ENCODE data around the gene STARD7.

Gene STARD7

GRCh38 chr2:96137321-96138178, 71.1 kb downstream of the STARD7 start:
- no peak overlapping the region for H3K27ac ChIP-seq (ENCODE audit: poor library complexity, severe bottlenecking)
- H3K9me3 ChIP-seq (ENCODE audit: severe bottlenecking) = no peaks in the 10 kb centered on the region
- no peaks in the 10 kb centered on the region for H3K36me3 ChIP-seq (ENCODE audit: low read depth)
- DNase-seq (ENCODE audit: low spot score) (no peak), ATAC-seq (ENCODE audit: low read depth) (no peak)
- H3K27me3 ChIP-seq (ENCODE audit: insufficient read depth, poor library complexity, severe bottlenecking) = no peaks in the 10 kb centered on the region
- TF ChIP-seq, protein P1, sequence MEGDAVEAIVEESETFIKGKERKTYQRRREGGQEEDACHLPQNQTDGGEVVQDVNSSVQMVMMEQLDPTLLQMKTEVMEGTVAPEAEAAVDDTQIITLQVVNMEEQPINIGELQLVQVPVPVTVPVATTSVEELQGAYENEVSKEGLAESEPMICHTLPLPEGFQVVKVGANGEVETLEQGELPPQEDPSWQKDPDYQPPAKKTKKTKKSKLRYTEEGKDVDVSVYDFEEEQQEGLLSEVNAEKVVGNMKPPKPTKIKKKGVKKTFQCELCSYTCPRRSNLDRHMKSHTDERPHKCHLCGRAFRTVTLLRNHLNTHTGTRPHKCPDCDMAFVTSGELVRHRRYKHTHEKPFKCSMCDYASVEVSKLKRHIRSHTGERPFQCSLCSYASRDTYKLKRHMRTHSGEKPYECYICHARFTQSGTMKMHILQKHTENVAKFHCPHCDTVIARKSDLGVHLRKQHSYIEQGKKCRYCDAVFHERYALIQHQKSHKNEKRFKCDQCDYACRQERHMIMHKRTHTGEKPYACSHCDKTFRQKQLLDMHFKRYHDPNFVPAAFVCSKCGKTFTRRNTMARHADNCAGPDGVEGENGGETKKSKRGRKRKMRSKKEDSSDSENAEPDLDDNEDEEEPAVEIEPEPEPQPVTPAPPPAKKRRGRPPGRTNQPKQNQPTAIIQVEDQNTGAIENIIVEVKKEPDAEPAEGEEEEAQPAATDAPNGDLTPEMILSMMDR (IDR thresholded peaks at IDR 0.05; ENCODE audit: poor library complexity, severe bottlenecking) = no peak
- no peak overlapping the region for H3K4me3 ChIP-seq (ENCODE audit: severe bottlenecking)
- H3K4me1 ChIP-seq (ENCODE audit: insufficient read depth, poor library complexity, severe bottlenecking) = no peaks in the 10 kb centered on the region

DNA sequence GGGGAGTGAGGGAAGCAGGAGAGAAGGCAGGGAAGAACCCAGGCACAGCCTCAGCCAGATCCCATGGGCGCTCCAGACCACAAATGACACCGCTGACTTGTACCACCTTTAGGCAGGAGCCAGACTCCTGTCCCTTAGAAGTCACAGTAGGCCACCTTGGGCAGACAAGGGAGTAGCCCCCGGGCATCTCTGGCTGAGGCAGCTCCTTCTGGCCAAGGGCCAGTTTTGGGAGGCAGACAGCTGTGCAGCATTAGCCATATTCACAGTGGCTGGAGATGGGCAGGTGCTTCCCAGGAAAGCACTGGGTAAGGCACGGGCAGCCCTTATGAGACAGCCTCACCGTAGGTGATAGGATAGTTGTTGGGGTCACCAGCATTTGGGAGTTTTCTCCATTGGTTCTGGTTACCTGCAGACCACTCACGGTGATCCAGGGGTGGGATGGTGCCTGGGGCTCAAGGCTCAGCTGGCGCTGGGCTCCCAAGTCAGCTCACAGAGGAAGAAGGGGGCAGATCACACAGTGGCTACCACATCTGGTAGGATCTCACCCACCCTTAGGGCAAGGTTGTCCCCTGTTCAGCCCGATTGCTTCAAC, 72.4 kb downstream of the STARD7 start:
- DNase-seq (ENCODE audit: low spot score) (no peak), ATAC-seq (ENCODE audit: low read depth) (no peak)
- Histone ChIP-seq H3K36me3 (ENCODE audit: low read depth) (no peaks in the 10 kb centered on the region), H3K27me3 (ENCODE audit: insufficient read depth, poor library complexity, severe bottlenecking) (no peaks in the 10 kb centered on the region), H3K9me3 (ENCODE audit: severe bottlenecking) (no peaks in the 10 kb centered on the region), H3K27ac (ENCODE audit: poor library complexity, severe bottlenecking) (no peak overlapping the region), H3K4me1 (ENCODE audit: insufficient read depth, poor library complexity, severe bottlenecking) (no peaks in the 10 kb centered on the region), H3K4me3 (ENCODE audit: severe bottlenecking) (no peak overlapping the region)
- TF ChIP-seq, protein P1 (IDR thresholded peaks at IDR 0.05; ENCODE audit: poor library complexity, severe bottlenecking) = no peak

DNA sequence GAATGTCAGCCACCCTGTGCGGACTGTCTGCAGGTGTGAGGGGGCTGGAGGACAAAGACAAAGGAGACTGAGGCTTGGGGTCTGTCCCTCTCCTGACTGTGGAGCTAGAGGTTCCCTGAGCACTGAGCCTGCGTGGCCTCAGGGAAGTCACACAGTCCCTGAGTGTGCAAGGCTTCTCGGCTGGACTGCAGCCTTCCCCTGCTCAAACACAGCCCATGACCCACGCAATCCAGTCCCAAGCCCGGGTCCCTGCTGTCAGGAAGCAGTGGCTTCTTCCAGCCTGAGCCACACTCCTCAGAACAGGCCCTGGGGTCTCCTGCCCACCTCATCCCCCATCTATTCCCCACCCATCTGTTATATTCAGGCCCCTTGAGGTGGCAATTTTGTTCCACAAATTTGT, 73.0 kb downstream of the STARD7 start:
- ATAC-seq (ENCODE audit: low read depth) = no peak
- no peak for DNase-seq (ENCODE audit: low spot score)
- Histone ChIP-seq H3K4me3 (ENCODE audit: severe bottlenecking) (no peak overlapping the region), H3K9me3 (ENCODE audit: severe bottlenecking) (no peaks in the 10 kb centered on the region), H3K27ac (ENCODE audit: poor library complexity, severe bottlenecking) (no peak overlapping the region), H3K4me1 (ENCODE audit: insufficient read depth, poor library complexity, severe bottlenecking) (no peaks in the 10 kb centered on the region), H3K27me3 (ENCODE audit: insufficient read depth, poor library complexity, severe bottlenecking) (no peaks in the 10 kb centered on the region), H3K36me3 (ENCODE audit: low read depth) (no peaks in the 10 kb centered on the region)
- TF ChIP-seq, protein P1 (IDR thresholded peaks at IDR 0.05; ENCODE audit: poor library complexity, severe bottlenecking) = no peak

GRCh38 chr2:96135171-96135570, 73.5 kb downstream of the STARD7 start:
- H3K27ac ChIP-seq (ENCODE audit: poor library complexity, severe bottlenecking) = no peak overlapping the region
- TF ChIP-seq, protein P1 (IDR thresholded peaks at IDR 0.05; ENCODE audit: poor library complexity, severe bottlenecking) = no peak
- H3K36me3 ChIP-seq (ENCODE audit: low read depth) = no peaks in the 10 kb centered on the region
- ATAC-seq (ENCODE audit: low read depth) = no peak
- H3K27me3 ChIP-seq (ENCODE audit: insufficient read depth, poor library complexity, severe bottlenecking) = no peaks in the 10 kb centered on the region
- H3K9me3 ChIP-seq (ENCODE audit: severe bottlenecking) = no peaks in the 10 kb centered on the region
- DNase-seq (ENCODE audit: low spot score) = no peak
- no peaks in the 10 kb centered on the region for H3K4me1 ChIP-seq (ENCODE audit: insufficient read depth, poor library complexity, severe bottlenecking)
- H3K4me3 ChIP-seq (ENCODE audit: severe bottlenecking) = no peak overlapping the region
